Activated CD8-positive, alpha-beta T cell treated with anti-CD3 and anti-CD28 coated beads, Interleukin-2, amount 10 ng/mL, durations not matched to agents 7 days and 5 days (primary cell): Measurements from ENCODE around the gene KLK2. TPM values are rescaled to one million over a fixed set of nuclear protein-coding genes. Genes with fewer than 3 reads are reported as not detected.

Experiments
- ATAC-seq: fragments of 150-1000 bp; cut with Tn5 transposase; one replicate; pipeline ENCODE4 v1.10.0; 2021; ENCODE audit warnings: moderate library complexity
- CTCF ChIA-PET: fragments of 350-600 bp; sonication (Branson Sonifier 250); formaldehyde crosslinking; loops from one replicate; lab custom pipeline; 2021; ENCODE audit warnings: antibody characterized with exemption; lab: Charles Lee
- POLR2A ChIA-PET: fragments of 350-600 bp; sonication (Branson Sonifier 250); formaldehyde crosslinking; loops from one replicate; lab custom pipeline; 2021; ENCODE audit warnings: antibody characterized with exemption; lab: Charles Lee
- DNase-seq: peaks from one replicate; pipeline ENCODE4 v3.0.0-alpha.2; 2020
- H3K27ac Mint-ChIP-seq: one replicate; pipeline ENCODE4 v1.8.0; 2021; ENCODE audit warnings: mild to moderate bottlenecking, mixed read lengths
- H3K27me3 Mint-ChIP-seq: one replicate; pipeline ENCODE4 v1.8.0; 2021; ENCODE audit warnings: low read depth, mixed read lengths
- H3K36me3 Mint-ChIP-seq: one replicate; pipeline ENCODE4 v1.8.0; 2021; ENCODE audit warnings: low read depth, mixed read lengths
- H3K4me1 Mint-ChIP-seq: one replicate; pipeline ENCODE4 v1.8.0; 2021; ENCODE audit warnings: low read depth, mixed read lengths
- H3K4me3 Mint-ChIP-seq: one replicate; pipeline ENCODE4 v1.8.0; 2021; ENCODE audit warnings: mild to moderate bottlenecking, mixed read lengths
- H3K9me3 Mint-ChIP-seq: one replicate; pipeline ENCODE4 v1.8.0; 2022; ENCODE audit warnings: mixed read lengths; ENCODE audit not compliant: insufficient read depth
- total RNA-seq, 2 experiments: library from RNA; stranded (reverse); gene quantifications; one replicate each; pipeline ENCODE4 v1.2.3, GENCODE V29; 2021

Gene KLK2
- total RNA-seq, 2 experiments from 2014 or later: not detected

GRCh38 chr19:50912727-50913716 is 39.8 kb downstream of the KLK2 start:
- DNase-seq (no peak), ATAC-seq (peak; percentile 32)
- Mint-ChIP-seq H3K4me1 (peaks cover 1% of the 10 kb centered on the region), H3K4me3 (no peak overlapping the region), H3K36me3 (no peaks in the 10 kb centered on the region), H3K9me3 (no peaks in the 10 kb centered on the region), H3K27me3 (peaks cover 30% of the 10 kb centered on the region), H3K27ac (no peak overlapping the region)
- ChIA-PET POLR2A (no interaction called here), CTCF (no interaction called here)

GRCh38 chr19:50916069-50916468 is 42.8 kb downstream of the KLK2 start:
- H3K4me1 Mint-ChIP-seq: no peaks in the 10 kb centered on the region
- H3K9me3 Mint-ChIP-seq: no peaks in the 10 kb centered on the region
- H3K27me3 Mint-ChIP-seq: peaks cover 14% of the 10 kb centered on the region
- CTCF ChIA-PET: no interaction called here
- no peak overlapping the region for H3K27ac Mint-ChIP-seq
- DNase-seq (no peak), ATAC-seq (no peak)
- POLR2A ChIA-PET: no interaction called here
- no peak overlapping the region for H3K4me3 Mint-ChIP-seq
- no peaks in the 10 kb centered on the region for H3K36me3 Mint-ChIP-seq

DNA sequence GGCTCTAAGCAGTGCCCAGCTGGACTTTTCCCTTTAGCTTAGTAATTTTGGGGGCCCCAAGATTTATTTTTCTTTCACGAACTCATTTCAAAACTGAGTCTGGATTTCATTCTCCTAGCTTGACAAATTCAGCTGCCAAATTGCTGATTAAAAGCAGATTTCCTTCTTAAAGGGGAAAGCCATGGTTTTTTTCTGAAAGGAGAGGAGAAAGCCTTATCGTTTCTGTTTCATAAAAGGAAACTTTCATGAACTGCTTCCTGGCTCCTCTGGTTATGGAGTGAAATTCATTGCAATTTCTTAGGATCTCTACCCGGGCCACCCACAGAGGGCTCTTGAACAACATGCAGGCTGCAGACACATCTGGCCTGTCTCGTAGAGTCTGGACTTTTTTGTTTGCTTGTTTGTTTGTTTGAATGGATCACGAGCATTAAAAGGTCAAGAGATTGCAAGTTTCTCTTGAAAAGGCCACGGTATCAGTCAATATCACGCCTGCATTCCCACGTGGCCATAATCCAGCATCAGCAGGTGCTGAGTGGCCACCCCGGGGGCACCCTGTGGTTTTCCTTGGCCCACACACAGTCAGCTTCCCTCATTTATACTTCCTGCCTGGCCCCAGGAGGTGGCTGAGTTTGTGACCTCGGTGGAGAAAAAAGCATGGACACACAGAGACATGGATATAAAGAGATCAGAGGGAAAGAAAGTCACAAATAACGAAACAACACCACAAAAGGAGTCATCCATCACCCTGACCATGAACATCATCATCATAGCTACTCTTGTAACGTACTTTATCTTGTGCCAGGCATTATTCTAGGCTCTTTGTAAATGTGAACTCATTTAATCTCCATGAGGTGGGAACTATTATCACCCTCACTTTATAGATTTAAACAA is 48.4 kb downstream of the KLK2 start:
- no peak overlapping the region for H3K27ac Mint-ChIP-seq
- peak; percentile 43 for ATAC-seq
- H3K36me3 Mint-ChIP-seq: no peaks in the 10 kb centered on the region
- H3K4me3 Mint-ChIP-seq: no peak overlapping the region
- ChIA-PET POLR2A (no interaction called here), CTCF (interaction anchor here (0.6 to 2.5 kb wide), 40 partner anchors 9 to 594 kb away, joined by 3 to 13 read pairs (median 3); partner anchors contain the start of gene CLEC11A)
- H3K9me3 Mint-ChIP-seq: no peaks in the 10 kb centered on the region
- no peak for DNase-seq
- peaks cover 20% of the 10 kb centered on the region for H3K27me3 Mint-ChIP-seq
- peaks cover 13% of the 10 kb centered on the region for H3K4me1 Mint-ChIP-seq

DNA sequence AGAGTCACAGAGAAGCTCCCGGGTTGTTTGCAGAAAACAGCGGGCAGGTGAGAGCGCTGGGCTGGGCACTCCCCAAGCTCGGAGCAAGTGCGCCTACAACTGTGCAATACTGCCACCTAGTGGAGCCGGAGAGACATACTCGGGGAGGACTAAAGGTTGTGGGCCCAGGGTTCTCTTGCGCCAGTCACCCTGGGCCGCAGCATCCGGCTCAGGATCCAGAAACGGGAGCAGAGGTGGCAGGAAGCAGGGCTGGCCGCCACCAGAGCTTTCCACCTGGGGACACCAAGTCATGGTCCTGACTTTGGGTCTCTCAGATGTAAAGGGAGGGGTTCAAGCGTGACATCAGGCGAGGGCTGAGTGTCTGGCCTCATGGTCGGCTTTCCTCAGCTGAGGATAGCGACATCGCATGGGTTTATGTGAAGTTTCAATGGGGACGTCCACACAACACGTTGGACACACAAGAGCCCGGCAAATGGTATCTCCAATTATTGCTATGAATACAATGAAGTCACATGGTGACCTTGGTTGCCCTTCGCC is 49.1 kb downstream of the KLK2 start:
- H3K4me1 Mint-ChIP-seq: peaks cover 13% of the 10 kb centered on the region
- no peaks in the 10 kb centered on the region for H3K9me3 Mint-ChIP-seq
- no peaks in the 10 kb centered on the region for H3K36me3 Mint-ChIP-seq
- H3K4me3 Mint-ChIP-seq: no peak overlapping the region
- no peak overlapping the region for H3K27ac Mint-ChIP-seq
- H3K27me3 Mint-ChIP-seq: peaks cover 20% of the 10 kb centered on the region
- ATAC-seq: peak; percentile 100
- peak; percentile 89 for DNase-seq
- ChIA-PET POLR2A (no interaction called here), CTCF (interaction anchor here (0.6 to 2.5 kb wide), 40 partner anchors 8 to 593 kb away, joined by 3 to 13 read pairs (median 3); partner anchors contain the start of gene CLEC11A)

- DNase-seq (no peak), ATAC-seq (no peak)
- no peaks in the 10 kb centered on the region for H3K9me3 Mint-ChIP-seq
- H3K27me3 Mint-ChIP-seq: peaks cover 16% of the 10 kb centered on the region
- no peaks in the 10 kb centered on the region for H3K36me3 Mint-ChIP-seq
- no peak overlapping the region for H3K4me3 Mint-ChIP-seq
- peaks cover 13% of the 10 kb centered on the region for H3K4me1 Mint-ChIP-seq
- ChIA-PET POLR2A (no interaction called here), CTCF (no interaction called here)
- H3K27ac Mint-ChIP-seq: no peak overlapping the region
These were observed 51.3 kb downstream of the KLK2 start for GRCh38 chr19:50924586-50924985.

DNA sequence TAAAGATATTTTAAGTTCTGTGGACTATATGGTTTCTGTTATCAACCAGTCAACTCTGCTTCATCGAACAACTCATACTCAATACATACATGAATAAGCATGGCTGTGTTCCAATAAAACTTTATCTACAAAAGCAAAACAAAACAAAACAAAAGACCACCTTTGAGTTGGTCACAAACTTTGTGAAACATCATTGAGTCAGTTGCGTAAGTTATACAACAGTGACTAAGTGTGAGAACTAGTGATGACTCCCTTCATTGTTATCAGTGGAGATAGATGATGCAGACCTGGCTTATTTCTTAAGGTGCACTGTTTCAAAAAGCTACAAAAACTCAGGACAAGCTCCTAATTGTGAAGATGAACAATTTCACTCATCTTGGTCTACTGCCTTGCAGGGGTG is 52.5 kb downstream of the KLK2 start:
- peaks cover 16% of the 10 kb centered on the region for H3K4me1 Mint-ChIP-seq
- CTCF ChIA-PET: no interaction called here
- no peak for DNase-seq

GRCh38 chr19:50926144-50926543 is 52.9 kb downstream of the KLK2 start:
- ATAC-seq (no peak), DNase-seq (no peak)
- H3K4me3 Mint-ChIP-seq: no peak overlapping the region
- H3K9me3 Mint-ChIP-seq: no peaks in the 10 kb centered on the region
- H3K27ac Mint-ChIP-seq: no peak overlapping the region
- CTCF ChIA-PET: interaction anchor here (0.6 kb wide), 1 partner anchor 171 kb away, joined by 3 read pairs; no protein-coding TSS in a partner anchor
- peaks cover 12% of the 10 kb centered on the region for H3K27me3 Mint-ChIP-seq
- POLR2A ChIA-PET: no interaction called here
- no peaks in the 10 kb centered on the region for H3K36me3 Mint-ChIP-seq
- peaks cover 16% of the 10 kb centered on the region for H3K4me1 Mint-ChIP-seq

More for the DNA sequence above, 52.5 kb downstream of the KLK2 start:
- Mint-ChIP-seq H3K27ac (no peak overlapping the region), H3K36me3 (no peaks in the 10 kb centered on the region), H3K27me3 (peaks cover 9% of the 10 kb centered on the region), H3K9me3 (no peaks in the 10 kb centered on the region), H3K4me3 (no peak overlapping the region)
- no peak for ATAC-seq
- POLR2A ChIA-PET: no interaction called here

DNA sequence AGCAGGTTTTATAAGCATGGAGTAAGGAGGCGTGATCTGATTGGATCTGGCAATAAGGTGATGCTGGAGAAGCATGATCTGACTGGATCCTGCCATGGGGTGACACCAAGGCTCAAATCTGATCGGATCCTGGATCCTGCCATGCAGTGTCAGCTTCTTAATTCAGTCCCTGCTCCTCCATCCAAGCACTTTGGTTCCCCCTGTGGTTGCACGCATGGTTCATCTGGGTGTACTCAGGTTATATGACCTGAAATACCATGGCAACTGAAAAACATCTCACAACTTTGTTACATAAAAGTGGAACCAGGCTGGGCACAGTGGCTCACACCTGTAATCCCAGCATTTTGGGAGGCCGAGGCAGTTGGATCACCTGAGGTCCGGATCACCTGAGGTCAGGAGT is 55.6 kb downstream of the KLK2 start:
- H3K27me3 Mint-ChIP-seq: peaks cover 18% of the 10 kb centered on the region
- H3K4me1 Mint-ChIP-seq: peaks cover 3% of the 10 kb centered on the region
- no peak for ATAC-seq

More for the DNA sequence above, 55.6 kb downstream of the KLK2 start:
- ChIA-PET CTCF (interaction anchor here (1.2 kb wide), 1 partner anchor 92 kb away, joined by 3 read pairs; no protein-coding TSS in a partner anchor), POLR2A (no interaction called here)
- no peak overlapping the region for H3K27ac Mint-ChIP-seq
- H3K36me3 Mint-ChIP-seq: no peaks in the 10 kb centered on the region
- no peak overlapping the region for H3K4me3 Mint-ChIP-seq
- no peak for DNase-seq
- no peaks in the 10 kb centered on the region for H3K9me3 Mint-ChIP-seq

Other genes with a start within 250 kb of the KLK2 start
- gene SYT3, start 233.6 kb upstream of the KLK2 start, total RNA-seq: not detected
- not detected for gene C19orf81, start 224.0 kb upstream of the KLK2 start, total RNA-seq
- not detected for gene SHANK1, start 153.6 kb upstream of the KLK2 start, total RNA-seq
- 1 to 10 TPM; 1.4 to 2.3 TPM for gene CLEC11A, start 150.1 kb upstream of the KLK2 start, total RNA-seq
- not detected for gene GPR32, start 103.0 kb upstream of the KLK2 start, total RNA-seq
- not detected for gene ACP4, start 83.0 kb upstream of the KLK2 start, total RNA-seq
- under 1 TPM; 0.45 to 0.47 TPM for gene KLK1, start 49.7 kb upstream of the KLK2 start, total RNA-seq
- not detected for gene KLK15, start 39.9 kb upstream of the KLK2 start, total RNA-seq
- gene KLK3, start 18.5 kb upstream of the KLK2 start, total RNA-seq: not detected
- gene KLK4, start 38.0 kb downstream of the KLK2 start, total RNA-seq: not detected
- gene KLK5, start 79.6 kb downstream of the KLK2 start, total RNA-seq: not detected
- not detected for gene KLK6, start 96.2 kb downstream of the KLK2 start, total RNA-seq
- not detected for gene KLK7, start 110.5 kb downstream of the KLK2 start, total RNA-seq
- gene KLK8, start 128.2 kb downstream of the KLK2 start, total RNA-seq: not detected
- not detected for gene KLK10, start 146.3 kb downstream of the KLK2 start, total RNA-seq
- gene KLK11, start 153.2 kb downstream of the KLK2 start, total RNA-seq: not detected
- not detected for gene KLK12, start 161.6 kb downstream of the KLK2 start, total RNA-seq
- gene KLK13, start 191.7 kb downstream of the KLK2 start, total RNA-seq: not detected
- gene KLK14, start 209.4 kb downstream of the KLK2 start, total RNA-seq: under 1 TPM in 1 of 2 experiments, not detected in 1; 0.57 TPM
- 1 to 10 TPM; 8.7 to 10.0 TPM for gene CTU1, start 235.0 kb downstream of the KLK2 start, total RNA-seq